ENCODE measurements around the gene NKPD1. TPM values are rescaled to one million over a fixed set of nuclear protein-coding genes. Genes with fewer than 3 reads are reported as not detected.

NKPD1 gene
- total RNA-seq, 6 experiments from 2014 or later = 0.06 TPM; not detected in 5

DNA sequence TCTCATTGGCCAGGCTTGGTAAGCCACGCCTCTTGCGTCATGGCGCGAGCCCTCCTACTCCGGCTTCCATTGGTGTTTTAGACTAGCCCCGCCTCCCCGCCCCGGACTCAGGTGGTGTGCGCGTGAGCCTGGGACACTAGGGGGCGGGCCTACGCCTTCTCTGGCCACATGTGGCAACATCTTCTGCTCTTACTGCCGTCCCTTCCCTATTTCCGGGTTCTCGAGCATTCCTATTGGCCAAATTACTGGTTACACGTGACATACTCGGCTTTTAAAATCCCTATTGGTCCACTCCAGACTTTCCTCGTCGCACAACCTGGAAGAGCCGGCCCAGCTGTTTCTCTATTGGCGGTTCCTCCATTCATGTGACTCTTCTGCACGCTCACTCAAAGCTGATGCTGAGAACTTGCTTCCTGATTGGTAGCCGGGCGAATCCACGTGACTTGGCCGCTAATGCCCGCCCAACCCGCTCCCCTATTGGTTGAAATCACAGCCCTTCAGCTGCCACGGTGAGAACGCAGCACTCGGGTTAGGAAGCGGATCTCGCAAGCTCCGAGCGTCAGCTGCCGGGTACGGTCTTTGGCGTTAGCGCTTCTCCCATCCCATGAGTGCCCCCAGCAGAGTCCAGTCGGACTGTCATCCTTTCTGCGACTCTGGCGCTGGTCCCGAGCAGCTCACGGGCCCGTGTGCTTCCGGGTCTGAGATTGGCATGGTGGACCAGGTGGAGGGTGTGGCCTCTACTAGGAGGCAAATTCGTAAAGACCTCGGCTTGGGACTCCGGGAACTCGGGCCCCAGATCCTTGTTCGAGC, 17.7 kb upstream of the NKPD1 start, which contains the start of gene BLOC1S3:
BLOC1S3 (plus strand) TSS at position 523 of the 810 bp plus-strand sequence. CDS start 513 bp downstream, outside the sequence.
- H3K36me3 ChIP-seq = no peaks in the 10 kb centered on the region
- peak; percentile 94 to 96 (median 95) for ATAC-seq
- H3K27me3 ChIP-seq = no peaks in the 10 kb centered on the region
- TF ChIP-seq, protein P1, sequence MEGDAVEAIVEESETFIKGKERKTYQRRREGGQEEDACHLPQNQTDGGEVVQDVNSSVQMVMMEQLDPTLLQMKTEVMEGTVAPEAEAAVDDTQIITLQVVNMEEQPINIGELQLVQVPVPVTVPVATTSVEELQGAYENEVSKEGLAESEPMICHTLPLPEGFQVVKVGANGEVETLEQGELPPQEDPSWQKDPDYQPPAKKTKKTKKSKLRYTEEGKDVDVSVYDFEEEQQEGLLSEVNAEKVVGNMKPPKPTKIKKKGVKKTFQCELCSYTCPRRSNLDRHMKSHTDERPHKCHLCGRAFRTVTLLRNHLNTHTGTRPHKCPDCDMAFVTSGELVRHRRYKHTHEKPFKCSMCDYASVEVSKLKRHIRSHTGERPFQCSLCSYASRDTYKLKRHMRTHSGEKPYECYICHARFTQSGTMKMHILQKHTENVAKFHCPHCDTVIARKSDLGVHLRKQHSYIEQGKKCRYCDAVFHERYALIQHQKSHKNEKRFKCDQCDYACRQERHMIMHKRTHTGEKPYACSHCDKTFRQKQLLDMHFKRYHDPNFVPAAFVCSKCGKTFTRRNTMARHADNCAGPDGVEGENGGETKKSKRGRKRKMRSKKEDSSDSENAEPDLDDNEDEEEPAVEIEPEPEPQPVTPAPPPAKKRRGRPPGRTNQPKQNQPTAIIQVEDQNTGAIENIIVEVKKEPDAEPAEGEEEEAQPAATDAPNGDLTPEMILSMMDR (IDR thresholded peaks at IDR 0.05) = peak; percentile 19 to 62 (median 48)
- TF ChIP-seq POLR2A (IDR thresholded peaks at IDR 0.05) = peak; percentile 83
- WGBS (ENCODE audit: insufficient coverage, low coverage, low lambda C conversion rate, missing lambda C conversion rate) = 2% methylated on average over 19 of the region's 51 CpGs
- intact Hi-C loops (cut with DNase I) = no loop called here
- peak; percentile 100 for DNase-seq
- no peaks in the 10 kb centered on the region for H3K9me3 ChIP-seq
- peaks cover 0 to 31% (median 10%) of the 10 kb centered on the region in 4 donors for H3K4me1 ChIP-seq
- peak within 1 kb of the TSS; percentile 92 to 96 (median 94) for H3K4me3 ChIP-seq
- H3K27ac ChIP-seq = peak within 1 kb of the TSS; percentile 66 to 84 (median 78)

- Histone ChIP-seq H3K9me3 (no peaks in the 10 kb centered on the region), H3K4me1 (peaks cover 0 to 31% (median 10%) of the 10 kb centered on the region in 4 donors), H3K4me3 (peak within 1 kb of the TSS; percentile 92 to 96 (median 94)), H3K27ac (peak within 1 kb of the TSS; percentile 66 to 84 (median 78)), H3K27me3 (no peaks in the 10 kb centered on the region), H3K36me3 (no peaks in the 10 kb centered on the region)
- WGBS (ENCODE audit: insufficient coverage, low coverage, low lambda C conversion rate, missing lambda C conversion rate) = 3% methylated on average over 4 of the region's 36 CpGs
- peak in 1 of 4 donors; percentile 2 for ATAC-seq
- TF ChIP-seq, protein P1 (IDR thresholded peaks at IDR 0.05) = no peak
- TF ChIP-seq POLR2A (IDR thresholded peaks at IDR 0.05) = peak; percentile 38
- intact Hi-C loops (cut with DNase I) = no loop called here
- no peak for DNase-seq
These were observed 17.1 kb upstream of the NKPD1 start, which contains the start of gene TRAPPC6A for GRCh38 chr19:45177817-45178261. TRAPPC6A (minus strand) TSS chr19:45178237; CDS start chr19:45178218, 19 bp downstream.

- no peaks in the 10 kb centered on the region for H3K9me3 ChIP-seq
These were observed 14.9 kb upstream of the NKPD1 start for GRCh38 chr19:45175515-45176345.

DNA sequence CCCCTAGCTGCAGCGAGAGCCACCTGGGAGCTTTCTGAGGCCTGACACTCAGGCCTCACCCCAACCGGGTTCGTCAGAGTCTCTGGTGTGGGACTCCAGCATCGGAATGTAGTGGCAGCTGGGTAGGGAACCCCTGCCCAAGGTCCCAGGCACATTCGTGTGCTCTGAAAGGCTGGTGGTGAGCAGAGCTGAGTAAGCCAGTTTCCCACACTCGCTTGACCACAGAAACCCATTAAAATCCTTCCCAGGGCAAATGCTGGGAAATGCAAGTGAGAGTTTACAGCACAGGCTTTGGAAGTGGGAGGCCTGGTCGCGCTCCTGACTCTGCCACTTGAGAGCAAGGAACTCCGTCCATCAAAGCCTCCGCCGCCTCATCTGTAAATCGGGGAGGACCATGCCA, 13.0 kb upstream of the NKPD1 start:
- Histone ChIP-seq H3K36me3 (no peaks in the 10 kb centered on the region), H3K27ac (no peak overlapping the region), H3K4me1 (peaks cover 0 to 8% (median 4%) of the 10 kb centered on the region in 4 donors), H3K4me3 (no peak overlapping the region), H3K9me3 (no peaks in the 10 kb centered on the region), H3K27me3 (no peaks in the 10 kb centered on the region)
- no peak for ATAC-seq
- intact Hi-C loops (cut with DNase I) = no loop called here
- 63% methylated on average over 4 of the region's 12 CpGs for WGBS (ENCODE audit: insufficient coverage, low coverage, low lambda C conversion rate, missing lambda C conversion rate)
- no peak for DNase-seq
- no peak for TF ChIP-seq POLR2A (IDR thresholded peaks at IDR 0.05)
- TF ChIP-seq, protein P1 (IDR thresholded peaks at IDR 0.05) = no peak

More at GRCh38 chr19:45175515-45176345, 14.9 kb upstream of the NKPD1 start:
- H3K4me3 ChIP-seq = no peak overlapping the region
- intact Hi-C loops (cut with DNase I) = no loop called here
- no peaks in the 10 kb centered on the region for H3K36me3 ChIP-seq
- ATAC-seq (no peak), DNase-seq (no peak)
- H3K27ac ChIP-seq = no peak overlapping the region
- peaks cover 0 to 23% (median 9%) of the 10 kb centered on the region in 4 donors for H3K4me1 ChIP-seq
- TF ChIP-seq POLR2A (IDR thresholded peaks at IDR 0.05) = no peak
- TF ChIP-seq, protein P1 (IDR thresholded peaks at IDR 0.05) = no peak
- WGBS (ENCODE audit: insufficient coverage, low coverage, low lambda C conversion rate, missing lambda C conversion rate) = 79% methylated on average over 7 of the region's 10 CpGs
- no peaks in the 10 kb centered on the region for H3K27me3 ChIP-seq
